GM19239 (cell line): ENCODE results near the gene RAB5B.
A peak's percentile ranks its signal among the peaks of the same experiment; 100 is the strongest.

Experiments used
- DNase-seq: peaks from one replicate; pipeline ENCODE4 v3.0.0; 2011; ENCODE audit warnings: low spot score; ENCODE audit not compliant: insufficient read length
- FAIRE-seq: peaks from 2 replicates; lab custom pipeline; 2011; peaks lifted over from hg19 to GRCh38; lab: Jason Lieb, UNC

RAB5B gene

DNA sequence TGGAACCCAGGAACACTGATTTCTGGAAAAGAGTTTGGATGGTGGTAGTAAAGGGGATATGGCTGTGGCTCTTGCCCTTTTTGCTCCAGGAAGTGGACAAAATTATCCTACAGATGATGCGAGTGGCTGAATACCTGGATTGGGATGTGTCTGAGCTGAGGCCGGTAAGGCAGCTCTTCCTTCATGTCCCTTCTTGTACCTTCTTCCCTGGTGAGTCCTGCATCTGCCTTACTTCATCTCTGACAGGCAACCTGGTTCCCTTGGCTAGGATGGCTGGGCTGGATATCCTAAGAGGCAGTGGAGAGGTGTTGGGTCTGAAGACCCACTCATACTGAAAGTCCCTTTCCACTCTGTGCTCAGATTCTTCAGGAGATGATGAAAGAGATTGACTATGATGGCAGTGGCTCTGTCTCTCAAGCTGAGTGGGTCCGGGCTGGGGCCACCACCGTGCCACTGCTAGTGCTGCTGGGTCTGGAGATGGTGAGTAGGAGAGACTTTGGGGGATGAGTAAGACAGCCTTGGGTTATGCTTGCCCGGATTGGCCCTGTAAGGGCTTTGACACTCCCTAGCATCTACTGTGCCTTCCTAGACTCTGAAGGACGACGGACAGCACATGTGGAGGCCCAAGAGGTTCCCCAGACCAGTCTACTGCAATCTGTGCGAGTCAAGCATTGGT, 34.9 kb upstream of the RAB5B start:
- FAIRE-seq (no peak), DNase-seq (no peak)

DNA sequence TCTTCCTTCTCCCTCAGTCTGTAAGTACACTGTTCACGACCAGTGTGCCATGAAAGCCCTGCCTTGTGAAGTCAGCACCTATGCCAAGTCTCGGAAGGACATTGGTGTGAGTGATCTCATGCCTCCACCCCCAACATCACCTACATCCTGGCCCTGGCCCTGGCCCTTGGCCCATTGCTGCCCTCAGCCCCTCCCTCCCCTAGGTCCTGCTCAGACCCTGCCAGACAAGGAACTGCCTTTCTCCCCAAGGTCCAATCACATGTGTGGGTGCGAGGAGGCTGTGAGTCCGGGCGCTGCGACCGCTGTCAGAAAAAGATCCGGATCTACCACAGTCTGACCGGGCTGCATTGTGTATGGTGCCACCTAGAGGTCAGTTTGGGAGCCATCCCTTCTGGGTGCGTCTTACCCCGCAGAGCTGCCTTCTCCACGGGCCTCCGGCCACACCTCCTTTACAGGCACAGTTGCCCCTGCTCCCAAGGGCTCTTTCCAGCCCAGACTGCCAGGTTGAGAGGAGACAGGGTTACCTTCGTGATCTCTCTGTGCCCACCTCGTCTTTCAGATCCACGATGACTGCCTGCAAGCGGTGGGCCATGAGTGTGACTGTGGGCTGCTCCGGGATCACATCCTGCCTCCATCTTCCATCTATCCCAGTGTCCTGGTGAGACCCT, 33.7 kb upstream of the RAB5B start:
- DNase-seq (peak; percentile 82), FAIRE-seq (peak; percentile 95)

DNA sequence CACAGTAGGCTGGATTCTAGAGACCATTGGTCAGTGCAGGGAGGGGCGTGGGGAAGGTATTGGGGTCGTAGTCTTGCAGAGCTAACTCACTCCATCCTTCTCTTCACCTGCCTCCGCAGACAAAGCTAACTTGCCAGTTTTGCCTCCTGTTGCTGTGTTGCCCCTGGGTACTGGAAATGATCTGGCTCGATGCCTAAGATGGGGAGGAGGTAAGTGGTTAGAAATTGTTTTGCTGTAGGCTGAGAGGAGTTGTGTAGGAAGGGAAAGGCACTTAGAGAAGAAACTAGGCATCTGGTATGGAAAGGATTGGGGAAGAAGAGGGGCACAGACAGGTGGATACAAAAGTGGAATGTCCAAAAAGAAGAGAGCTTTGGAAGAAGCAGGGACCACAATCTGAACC, 31.8 kb upstream of the RAB5B start:
- DNase-seq: no peak
- FAIRE-seq: no peak

DNA sequence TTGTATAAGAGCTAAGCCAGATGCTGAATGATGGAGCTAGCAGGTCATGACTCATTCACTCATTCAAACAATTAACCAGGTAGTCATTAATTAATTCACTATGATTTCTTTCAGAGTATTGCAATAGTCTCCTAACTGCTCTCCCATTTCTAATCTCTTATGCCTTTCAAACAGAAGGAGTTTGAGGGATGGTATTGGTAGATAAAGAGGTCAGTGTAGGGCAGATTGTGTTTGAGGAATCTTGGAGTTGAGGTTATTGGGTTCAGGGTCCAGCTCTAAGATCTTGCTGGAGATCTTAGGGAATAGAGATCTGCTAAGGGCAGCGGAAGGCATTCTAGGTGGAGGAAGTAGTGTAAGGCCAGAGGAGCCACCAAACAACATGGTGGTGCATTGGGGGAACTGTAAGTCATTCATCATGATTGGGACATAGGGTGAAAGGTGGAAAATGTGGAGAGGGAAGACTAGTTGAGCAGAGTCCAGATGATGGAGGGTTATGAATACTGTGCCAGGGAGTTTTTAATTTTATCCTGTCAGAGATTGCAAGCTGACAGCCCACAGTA, 31.2 kb upstream of the RAB5B start:
- no peak for DNase-seq
- FAIRE-seq: no peak

DNA sequence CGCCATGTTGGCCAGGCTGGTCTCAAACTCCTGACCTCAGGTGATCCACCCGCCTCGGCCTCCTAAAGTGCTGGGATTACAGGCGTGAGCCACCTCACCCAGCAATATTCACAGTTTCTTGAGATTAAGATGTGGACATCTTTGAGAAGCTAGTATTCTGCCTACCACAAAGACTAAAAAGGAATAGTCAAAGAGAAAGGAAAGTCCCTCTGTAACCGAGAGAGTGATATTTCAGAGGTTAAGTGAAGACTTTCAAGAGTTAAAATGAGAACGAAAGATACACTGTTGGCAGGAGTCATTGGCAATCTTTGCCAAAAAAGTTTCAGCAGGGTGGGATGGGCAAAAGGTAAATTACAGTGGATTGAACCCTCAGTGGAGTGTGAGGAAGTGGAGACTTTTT, 27.3 kb upstream of the RAB5B start:
- no peak for FAIRE-seq
- no peak for DNase-seq

DNA sequence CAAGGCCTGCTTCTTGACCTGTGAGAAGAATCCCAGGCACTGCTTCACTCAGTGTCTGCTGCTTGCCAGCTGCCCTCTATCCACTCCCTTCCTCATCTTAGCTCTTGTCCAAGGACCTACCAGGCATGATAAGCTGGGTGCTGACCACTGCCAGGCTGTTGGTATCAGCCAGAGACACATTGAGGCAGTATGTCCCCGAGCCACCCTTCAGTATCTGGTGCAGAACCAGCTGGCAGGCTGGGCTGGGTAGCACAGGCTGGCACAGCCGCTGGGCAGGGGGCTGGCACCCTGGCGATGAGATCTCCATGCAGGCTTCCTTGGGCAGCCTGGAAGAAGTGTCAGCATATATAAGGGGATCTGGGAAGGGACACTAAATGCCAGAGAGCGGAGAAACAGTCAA, 18.5 kb upstream of the RAB5B start:
- DNase-seq: no peak
- no peak for FAIRE-seq

DNA sequence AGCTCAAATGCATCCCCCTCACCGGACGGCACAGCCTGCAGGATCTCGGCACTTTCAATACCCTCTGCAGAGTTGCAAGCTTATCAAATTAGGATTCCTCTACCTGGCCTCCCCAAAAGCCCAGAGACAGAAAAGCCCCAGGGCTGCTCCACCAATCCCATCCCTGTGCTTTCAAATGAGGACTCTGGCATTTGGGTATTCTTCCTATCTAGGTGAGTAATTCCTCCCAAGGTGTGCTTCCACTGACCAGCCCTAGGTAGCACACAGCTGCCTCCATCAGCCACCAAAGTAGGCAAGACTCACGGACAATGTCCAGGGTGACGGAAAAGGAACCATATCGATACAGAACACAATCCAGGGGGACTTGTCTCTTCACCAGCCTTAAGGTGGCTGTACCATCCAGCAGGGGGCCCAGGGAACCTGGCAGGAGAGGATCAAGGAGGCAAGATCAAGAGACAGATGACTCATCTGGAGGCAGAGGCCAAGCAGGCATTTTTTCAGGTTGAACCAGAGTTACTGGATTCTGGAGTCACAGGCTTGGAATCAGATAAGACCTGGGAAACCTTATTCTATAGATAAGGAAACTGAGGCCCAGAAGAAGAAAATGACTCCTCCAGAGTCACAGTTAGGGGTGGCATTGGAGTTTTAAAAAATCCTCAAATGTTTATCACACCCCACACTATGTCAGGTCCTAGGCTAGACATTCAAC, 17.9 kb upstream of the RAB5B start:
- DNase-seq (no peak), FAIRE-seq (no peak)

DNA sequence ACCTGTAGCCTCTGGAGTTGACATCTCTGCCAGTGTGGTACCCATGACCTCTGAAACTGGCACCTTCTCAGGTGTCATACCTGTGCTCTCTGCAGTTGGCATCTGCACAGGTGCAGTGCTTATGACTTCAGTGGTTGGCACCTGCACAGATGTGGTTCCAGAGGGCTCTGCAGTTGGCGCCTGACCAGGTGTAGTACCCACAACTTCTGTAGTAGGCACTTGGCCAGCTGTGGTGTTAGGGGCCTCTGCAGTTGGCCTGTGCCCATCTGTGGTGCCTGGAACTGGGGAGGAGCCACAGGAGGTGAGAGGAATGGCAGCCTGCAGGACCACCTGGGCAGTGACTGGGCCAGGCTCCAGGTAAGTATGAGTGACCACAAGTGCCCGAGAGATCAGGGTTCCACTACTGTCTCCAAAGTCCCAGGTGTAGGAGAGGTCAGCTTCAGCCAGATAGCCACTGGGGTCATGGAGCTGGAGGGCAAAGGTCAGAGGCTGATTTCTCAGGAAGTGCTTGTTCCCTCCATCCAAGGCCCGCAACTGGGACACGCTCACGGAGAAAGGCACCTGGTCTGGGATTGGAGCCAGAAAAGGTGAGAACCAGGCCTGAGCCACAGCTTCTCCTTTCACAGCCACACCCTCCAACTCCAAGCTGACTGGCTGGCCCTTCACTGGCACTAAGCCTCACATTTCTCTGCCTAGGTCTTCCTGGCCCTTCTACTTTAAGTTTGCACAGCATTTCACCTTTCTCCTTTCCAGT, 16.6 kb upstream of the RAB5B start:
- FAIRE-seq: no peak

DNA sequence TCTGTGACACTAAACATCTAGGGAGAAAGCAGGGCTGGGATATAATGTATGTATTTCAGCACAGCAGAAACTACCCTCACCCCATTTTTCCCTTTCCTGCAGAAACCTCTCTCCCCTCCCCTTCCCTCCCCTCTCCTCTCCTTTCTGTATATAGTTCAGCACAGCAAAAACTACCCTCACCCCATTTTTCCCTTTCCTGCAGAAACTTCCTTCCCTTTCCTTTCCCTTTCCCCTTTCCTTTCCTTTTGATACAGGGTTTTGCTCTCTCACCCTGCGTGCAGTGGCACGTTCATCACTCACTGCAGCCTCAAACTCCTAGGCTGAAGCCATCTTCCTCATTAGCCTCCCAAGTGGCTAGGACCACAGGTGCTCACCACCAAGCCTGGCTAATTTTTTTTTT, 10.1 kb upstream of the RAB5B start:
- DNase-seq: no peak
- FAIRE-seq: no peak

More for the DNA sequence above, 16.6 kb upstream of the RAB5B start:
- DNase-seq: no peak

DNA sequence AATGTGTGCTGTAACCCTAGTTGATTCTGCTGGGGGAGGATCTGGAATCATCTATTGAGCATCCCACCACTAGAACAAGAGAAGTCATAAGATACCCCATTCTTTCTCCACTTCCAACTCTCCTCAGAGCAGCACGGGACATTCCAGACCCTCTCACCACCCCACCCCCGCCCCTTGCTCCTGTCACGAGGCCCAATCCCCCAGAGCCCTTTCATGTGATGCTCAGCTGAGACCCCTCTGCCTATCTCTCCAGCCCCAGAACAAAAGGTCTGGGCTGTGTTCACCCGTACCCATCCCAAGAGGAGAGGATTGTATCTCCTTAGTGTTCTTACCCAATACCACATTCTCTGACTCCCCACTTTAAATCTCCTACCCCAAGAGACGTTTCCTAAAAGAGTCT, 8.6 kb upstream of the RAB5B start:
- DNase-seq (no peak), FAIRE-seq (no peak)

DNA sequence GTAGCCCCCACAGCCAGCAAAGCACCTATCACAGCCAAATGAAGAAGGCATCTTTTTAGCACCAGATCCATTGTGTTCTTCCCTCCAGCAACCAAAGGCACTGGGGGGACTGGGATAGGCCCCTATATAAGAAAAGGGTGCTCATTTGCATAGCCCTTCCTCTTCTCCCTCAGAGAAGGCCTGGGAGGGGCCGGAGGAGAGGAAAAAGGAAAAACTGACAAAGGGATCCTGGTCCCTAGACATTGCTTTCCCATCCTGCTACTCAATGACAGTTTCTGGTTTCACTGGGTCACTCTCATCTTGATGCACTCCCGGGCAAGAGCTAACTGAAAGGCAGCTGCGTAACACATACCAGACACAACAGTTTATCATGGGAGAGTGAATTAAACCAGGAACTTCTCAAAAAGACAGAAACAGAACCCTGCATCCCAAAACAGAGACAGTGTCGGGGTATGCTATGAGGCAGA, 7.9 kb upstream of the RAB5B start, which contains the start of gene PMEL:
Gene PMEL (minus strand): TSS at position 102 of the 467 bp plus-strand sequence. CDS start 31 bp downstream, at position 71.
- no peak for FAIRE-seq
- DNase-seq: no peak

DNA sequence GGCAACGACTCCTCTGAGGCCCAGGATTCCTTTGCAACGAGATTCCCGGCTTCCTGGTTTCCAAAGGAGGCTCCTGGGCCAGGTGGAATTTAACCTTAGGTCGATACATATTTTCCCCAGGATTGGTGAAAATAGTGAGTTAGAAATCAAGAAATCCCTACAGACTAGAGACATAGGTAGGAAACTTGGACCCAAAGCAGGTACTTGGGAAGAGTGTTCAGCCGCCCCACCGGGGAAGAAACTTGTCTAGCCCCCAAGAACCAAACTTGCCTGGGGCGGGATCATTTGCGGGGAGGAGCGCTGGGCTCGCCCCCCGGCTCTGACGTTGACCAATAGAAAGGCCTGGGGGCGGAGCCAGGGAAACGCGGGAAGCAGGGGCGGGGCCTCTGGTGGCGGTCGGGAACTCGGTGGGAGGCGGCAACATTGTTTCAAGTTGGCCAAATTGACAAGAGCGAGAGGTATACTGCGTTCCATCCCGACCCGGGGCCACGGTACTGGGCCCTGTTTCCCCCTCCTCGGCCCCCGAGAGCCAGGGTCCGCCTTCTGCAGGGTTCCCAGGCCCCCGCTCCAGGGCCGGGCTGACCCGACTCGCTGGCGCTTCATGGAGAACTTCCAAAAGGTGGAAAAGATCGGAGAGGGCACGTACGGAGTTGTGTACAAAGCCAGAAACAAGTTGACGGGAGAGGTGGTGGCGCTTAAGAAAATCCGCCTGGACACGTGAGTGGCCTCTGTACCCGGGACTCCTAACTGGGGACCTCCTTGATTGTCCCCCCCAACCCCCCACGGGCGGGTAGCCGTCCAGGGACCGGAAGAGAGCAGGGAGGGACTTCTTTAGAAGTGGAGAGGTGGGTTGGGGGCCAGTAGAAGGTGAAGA, 7.2 kb upstream of the RAB5B start, which contains the start of gene CDK2:
Gene CDK2 (plus strand): TSS at position 423 of the 874 bp plus-strand sequence. CDS start 179 bp downstream, at position 602.
- FAIRE-seq: peak; percentile 87
- DNase-seq: peak; percentile 77

DNA sequence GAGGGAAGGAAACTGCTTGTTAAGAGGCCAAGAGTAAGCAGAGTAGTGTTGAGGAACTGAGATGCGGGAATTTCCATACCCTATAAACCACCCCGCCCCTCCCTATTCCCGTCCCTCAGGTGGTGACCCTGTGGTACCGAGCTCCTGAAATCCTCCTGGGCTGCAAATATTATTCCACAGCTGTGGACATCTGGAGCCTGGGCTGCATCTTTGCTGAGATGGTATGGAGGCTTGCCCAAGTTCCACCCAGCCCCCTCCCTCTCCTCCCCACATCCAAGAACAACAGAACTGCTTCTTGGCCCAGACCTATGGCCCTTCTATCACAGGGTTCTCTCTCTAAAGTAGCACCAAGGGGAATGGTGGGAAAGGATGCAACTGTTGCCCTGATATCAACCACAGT, 4.5 kb upstream of the RAB5B start:
- FAIRE-seq (no peak), DNase-seq (no peak)

DNA sequence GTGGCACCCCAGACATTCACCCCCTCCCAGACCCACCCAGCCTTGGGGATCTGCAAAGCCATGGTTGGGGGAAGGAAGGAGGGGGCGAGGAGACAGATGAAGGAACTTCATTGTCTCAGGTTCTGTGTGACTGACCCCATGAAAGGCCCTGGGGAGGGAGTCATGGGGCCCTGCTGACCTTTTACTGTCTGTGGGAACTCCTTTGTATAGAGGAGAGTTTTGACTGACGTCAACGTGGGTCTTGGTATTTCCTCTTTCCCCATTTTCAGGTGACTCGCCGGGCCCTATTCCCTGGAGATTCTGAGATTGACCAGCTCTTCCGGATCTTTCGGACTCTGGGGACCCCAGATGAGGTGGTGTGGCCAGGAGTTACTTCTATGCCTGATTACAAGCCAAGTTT, 3.1 kb upstream of the RAB5B start:
- no peak for FAIRE-seq

DNA sequence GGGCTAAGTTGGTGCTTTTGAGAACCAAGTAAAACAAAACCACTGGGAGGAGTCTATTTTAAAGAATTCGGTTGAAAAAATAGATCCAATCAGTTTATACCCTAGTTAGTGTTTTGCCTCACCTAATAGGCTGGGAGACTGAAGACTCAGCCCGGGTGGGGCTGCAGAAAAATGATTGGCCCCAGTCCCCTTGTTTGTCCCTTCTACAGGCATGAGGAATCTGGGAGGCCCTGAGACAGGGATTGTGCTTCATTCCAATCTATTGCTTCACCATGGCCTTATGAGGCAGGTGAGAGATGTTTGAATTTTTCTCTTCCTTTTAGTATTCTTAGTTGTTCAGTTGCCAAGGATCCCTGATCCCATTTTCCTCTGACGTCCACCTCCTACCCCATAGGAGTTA, 1.8 kb upstream of the RAB5B start:
- no peak for FAIRE-seq
- DNase-seq: no peak

More for the DNA sequence above, 3.1 kb upstream of the RAB5B start:
- DNase-seq: no peak

DNA sequence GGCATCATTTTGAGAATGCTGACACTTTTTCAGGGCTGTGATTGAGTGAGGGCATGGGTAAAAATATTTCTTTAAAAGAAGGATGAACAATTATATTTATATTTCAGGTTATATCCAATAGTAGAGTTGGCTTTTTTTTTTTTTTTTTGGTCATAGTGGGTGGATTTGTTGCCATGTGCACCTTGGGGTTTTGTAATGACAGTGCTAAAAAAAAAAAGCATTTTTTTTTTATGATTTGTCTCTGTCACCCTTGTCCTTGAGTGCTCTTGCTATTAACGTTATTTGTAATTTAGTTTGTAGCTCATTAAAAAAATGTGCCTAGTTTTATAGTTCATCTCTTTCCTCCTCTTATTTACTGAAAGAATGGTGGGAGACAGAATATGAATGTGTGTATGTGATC, 1.4 kb upstream of the RAB5B start:
- DNase-seq (no peak), FAIRE-seq (no peak)

DNA sequence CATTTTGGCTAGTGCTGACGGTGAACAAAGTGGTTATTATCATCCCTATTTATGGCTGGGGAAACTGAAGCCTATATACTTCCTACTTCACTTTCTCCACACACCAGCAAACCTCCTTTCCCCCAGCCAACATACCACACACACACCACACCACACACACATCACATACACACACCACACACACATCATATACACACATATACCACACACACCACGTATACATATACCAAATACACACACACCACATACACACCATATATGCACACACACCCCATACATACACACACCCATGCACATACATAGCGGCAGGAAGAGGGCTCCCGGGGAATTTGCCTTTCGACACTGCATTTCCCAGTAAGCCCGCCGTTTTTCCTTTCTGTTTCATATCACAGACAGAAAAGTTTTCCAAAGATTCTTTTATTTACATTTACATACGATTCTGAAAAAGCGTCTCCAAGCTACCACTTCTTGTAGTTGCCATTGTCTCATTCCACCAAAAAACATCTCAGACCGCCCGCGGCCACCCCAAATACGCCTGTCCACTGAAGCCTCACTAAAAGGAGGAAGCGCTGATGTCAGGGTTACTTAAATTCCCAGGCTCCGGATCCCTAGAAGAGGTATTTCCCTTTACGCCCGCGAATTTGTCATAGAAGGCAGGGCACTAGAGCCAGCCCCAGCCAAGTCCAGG, 823 bp upstream of the RAB5B start:
- FAIRE-seq (peak; percentile 70), DNase-seq (no peak)

DNA sequence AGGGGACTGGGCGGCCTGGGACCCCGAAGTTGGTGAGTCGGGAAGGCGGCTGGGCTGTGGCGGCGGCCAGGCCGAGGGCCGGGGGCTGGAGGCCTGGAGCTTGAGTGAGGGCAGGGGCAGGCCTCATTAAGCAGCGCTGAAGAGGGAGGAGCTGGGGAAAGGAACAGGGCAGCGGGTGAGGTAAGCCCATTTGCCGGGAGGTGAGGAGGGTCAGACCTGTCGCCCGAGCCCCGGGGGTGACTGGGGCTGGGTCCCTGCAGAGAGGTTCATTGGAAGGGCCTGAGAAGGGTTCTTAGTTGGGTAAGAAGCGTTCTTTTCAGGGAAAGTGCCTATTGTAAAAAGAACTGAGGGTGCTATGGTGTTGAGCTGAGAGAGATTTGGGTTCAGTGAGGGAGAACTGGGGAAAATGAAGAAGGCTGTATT, 441 bp downstream of the RAB5B start:
- FAIRE-seq (no peak), DNase-seq (no peak)

DNA sequence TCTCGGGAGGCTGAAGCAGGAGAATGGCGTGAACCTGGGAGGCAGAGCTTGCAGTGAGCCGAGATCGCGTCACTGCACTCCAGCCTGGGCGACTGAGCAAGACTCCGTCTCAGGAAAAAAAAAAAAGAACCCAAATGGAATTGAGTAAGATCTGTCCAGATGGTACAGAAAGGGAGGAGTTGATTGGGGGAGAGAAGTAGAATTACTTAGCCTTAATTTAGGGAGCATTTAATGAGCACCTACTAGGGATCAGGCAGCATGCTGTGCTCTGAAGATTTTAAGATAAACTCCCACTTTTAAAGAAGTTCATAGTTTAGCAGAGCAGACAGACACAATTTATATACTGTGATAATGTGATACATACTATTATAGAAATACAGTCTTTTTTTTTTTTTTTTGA, 4.5 kb downstream of the RAB5B start:
- FAIRE-seq (no peak), DNase-seq (no peak)
